ENCODE data around the gene NAT14. TPM values are rescaled to one million over a fixed set of nuclear protein-coding genes. Genes with fewer than 3 reads are reported as not detected.

The NAT14 gene, protein sequence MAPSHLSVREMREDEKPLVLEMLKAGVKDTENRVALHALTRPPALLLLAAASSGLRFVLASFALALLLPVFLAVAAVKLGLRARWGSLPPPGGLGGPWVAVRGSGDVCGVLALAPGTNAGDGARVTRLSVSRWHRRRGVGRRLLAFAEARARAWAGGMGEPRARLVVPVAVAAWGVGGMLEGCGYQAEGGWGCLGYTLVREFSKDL
- total RNA-seq (ENCODE audit: low replicate concordance) = 8.3 and 17.5 TPM in 2 replicates

DNA sequence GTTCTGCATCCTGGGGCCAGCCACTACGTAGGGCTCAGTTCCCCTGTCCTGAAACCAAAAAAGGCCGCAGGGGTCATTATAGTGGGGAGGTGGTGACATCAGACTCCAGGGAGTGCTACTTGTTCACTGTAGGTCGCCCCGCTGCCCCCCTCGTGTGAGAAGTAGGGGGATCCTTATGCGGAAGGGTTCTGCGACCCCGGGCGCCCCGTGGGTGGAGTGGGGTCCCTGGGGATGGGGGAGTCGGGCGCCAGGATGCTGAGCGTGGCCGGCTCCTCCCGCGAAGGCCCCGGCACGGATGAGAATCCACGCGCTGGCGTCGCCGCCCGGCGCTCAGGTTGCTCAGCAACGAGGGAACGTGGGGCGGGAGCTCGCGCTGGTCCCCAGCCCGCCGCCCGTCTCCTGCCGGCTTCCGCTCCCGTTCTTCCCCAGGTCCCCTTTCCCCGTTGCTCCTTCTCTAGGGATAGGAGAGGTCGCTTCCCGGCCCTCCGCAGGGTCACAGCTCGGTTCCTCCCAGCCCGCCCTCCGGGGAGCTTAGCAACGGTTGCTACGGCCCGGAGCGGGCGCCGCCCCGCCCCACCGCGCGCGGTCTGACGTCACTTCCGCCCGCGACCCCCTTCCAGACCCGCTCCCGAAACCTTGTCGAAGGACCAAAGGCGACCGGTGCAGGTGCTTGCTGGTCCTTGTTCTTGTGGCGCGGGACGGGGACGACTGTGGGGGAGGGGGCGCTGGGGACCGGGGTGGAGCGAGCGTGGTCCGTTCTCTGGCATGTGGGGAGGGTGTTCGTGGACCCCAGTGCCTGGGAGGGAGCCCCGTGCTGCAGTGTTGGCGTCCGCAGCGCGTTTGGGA lies at the start of gene NAT14:
Gene NAT14 (plus strand): TSS at position 596 of the 846 bp plus-strand sequence. CDS start 521 bp downstream, outside the sequence.
- TF ChIP-seq, protein P1, sequence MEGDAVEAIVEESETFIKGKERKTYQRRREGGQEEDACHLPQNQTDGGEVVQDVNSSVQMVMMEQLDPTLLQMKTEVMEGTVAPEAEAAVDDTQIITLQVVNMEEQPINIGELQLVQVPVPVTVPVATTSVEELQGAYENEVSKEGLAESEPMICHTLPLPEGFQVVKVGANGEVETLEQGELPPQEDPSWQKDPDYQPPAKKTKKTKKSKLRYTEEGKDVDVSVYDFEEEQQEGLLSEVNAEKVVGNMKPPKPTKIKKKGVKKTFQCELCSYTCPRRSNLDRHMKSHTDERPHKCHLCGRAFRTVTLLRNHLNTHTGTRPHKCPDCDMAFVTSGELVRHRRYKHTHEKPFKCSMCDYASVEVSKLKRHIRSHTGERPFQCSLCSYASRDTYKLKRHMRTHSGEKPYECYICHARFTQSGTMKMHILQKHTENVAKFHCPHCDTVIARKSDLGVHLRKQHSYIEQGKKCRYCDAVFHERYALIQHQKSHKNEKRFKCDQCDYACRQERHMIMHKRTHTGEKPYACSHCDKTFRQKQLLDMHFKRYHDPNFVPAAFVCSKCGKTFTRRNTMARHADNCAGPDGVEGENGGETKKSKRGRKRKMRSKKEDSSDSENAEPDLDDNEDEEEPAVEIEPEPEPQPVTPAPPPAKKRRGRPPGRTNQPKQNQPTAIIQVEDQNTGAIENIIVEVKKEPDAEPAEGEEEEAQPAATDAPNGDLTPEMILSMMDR (IDR thresholded peaks at IDR 0.05; ENCODE audit: insufficient read depth, low read length) = no peak
- H3K4me3 ChIP-seq (ENCODE audit: low read depth, low read length) = peak within 1 kb of the TSS; percentile 81
- DNase-seq (ENCODE audit: low read depth) = peak; percentile 48

DNA sequence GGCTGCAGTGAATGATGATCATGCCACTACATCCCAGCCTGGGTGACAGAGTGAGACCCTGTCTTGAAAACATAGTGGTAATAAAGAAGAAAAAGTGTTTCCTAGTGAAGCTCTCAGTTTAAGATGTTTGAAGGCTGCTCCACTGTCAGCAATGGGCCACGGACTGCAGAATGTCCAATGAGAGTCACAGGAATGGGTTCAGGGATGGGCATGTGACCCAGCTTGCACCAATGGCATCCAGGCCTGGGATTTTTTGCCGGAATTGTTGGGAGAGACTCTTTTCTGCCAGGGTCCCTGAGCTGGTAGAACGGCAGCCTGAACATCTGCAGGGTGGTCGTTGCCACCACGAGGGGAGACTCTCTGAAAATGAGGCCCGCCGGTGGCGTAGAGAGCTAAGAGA lies 48.1 kb upstream of the NAT14 start:
- H3K4me3 ChIP-seq (ENCODE audit: low read depth, low read length) = no peak overlapping the region
- TF ChIP-seq, protein P1 (IDR thresholded peaks at IDR 0.05; ENCODE audit: insufficient read depth, low read length) = no peak
- no peak for DNase-seq (ENCODE audit: low read depth)

DNA sequence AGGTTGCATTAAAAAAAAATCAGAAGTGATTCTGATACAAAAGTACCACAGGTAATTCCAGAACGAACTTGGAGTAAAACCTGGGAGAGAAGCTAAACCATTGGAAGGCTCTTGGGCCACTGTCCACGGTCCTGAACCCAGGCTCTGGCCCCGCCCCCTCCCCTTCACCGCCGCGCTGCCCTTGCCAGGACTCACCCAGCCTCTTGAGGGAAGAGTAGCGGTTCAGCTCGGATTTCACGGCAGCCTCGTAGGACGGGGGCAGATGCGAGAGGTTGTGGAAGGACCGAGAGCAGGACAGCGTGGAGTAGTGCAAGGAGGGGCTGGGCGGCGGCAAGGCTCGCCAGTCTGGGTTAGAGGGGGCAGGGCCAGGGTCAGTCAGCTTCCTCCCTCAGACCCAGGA lies 47.6 kb upstream of the NAT14 start:
- H3K4me3 ChIP-seq (ENCODE audit: low read depth, low read length) = no peak overlapping the region
- peak; percentile 63 for DNase-seq (ENCODE audit: low read depth)
- TF ChIP-seq, protein P1 (IDR thresholded peaks at IDR 0.05; ENCODE audit: insufficient read depth, low read length) = no peak

DNA sequence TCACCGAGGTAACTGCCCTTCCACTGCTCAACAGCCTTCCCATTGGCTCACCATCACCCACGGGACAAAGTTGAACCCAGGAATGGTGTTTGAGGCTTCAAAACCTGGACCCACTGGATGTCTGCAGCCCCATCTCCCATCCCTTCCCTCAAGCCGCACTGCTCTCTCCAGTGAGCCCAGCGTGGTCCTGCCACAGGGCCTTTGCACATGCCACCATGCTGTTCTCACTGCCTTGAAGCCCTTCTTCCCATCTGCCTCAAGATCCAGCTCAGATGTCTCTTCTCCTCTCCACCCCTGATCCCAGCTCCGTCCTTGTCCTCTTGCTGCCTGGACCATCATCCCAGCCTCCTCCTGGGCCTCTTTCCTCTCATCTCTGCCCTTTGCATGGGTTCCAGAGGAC lies 45.9 kb upstream of the NAT14 start:
- H3K4me3 ChIP-seq (ENCODE audit: low read depth, low read length) = no peak overlapping the region
- no peak for DNase-seq (ENCODE audit: low read depth)
- TF ChIP-seq, protein P1 (IDR thresholded peaks at IDR 0.05; ENCODE audit: insufficient read depth, low read length) = no peak

DNA sequence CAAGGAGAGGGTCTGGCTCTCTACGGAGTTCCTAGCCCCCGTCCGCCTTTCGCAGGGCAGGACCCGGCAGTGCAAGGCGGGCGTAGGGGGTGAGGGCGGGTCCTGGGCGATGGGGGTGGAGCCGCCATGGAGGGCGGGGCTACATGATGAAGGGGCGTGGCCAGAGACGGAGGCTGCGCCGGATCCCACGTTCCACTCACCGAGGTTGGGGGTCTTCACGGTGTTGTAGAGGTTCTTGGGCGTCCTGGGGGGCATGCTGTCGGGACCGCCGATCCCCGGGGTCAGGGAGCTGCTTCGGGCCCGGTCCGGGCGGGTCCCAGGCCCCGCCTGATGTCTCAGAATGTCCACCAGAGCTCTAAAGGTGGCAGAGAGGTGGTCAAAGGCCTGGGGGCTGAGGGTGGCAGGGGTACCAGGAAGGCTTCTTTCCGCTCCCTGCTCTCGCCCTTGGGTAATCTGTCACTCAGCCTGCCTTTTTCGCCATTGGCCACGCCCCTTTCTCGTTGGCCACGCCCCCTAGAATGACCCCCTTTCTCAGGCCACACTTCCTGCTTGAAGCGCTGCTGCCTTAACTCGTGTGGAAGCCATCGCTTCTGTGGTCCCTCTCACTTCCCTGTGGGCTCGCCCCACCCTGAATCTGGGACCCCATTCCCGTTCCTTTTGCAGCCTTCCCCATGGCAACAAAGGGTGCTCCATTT lies 44.4 kb upstream of the NAT14 start:
- TF ChIP-seq, protein P1 (IDR thresholded peaks at IDR 0.05; ENCODE audit: insufficient read depth, low read length) = no peak
- DNase-seq (ENCODE audit: low read depth) = no peak
- no peak overlapping the region for H3K4me3 ChIP-seq (ENCODE audit: low read depth, low read length)

DNA sequence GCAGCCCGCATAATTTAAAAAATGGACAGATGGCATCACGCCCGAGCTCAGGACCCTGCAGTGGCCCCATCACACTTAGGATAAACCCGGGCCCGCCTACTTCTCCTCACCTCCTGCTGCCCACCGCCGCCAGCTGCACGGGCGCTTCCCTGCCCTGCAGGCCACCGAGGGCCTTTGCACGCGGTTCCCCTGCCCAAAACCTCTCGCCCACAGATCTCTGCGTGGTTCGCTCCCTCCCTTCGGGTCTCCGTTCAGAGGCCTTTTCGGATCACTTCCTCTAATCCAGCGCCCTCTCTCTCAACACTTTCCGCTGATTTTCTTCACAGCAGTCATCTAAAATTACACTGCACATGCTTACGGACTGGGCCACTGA lies 43.7 kb upstream of the NAT14 start:
- no peak overlapping the region for H3K4me3 ChIP-seq (ENCODE audit: low read depth, low read length)
- TF ChIP-seq, protein P1 (IDR thresholded peaks at IDR 0.05; ENCODE audit: insufficient read depth, low read length) = no peak
- no peak for DNase-seq (ENCODE audit: low read depth)

Measured in fibroblast of the aortic adventitia (primary cell).